Astrocyte (in vitro differentiated cells and primary cell): ENCODE results near the gene GPR33.

Source experiments
- EZH2 ChIP-seq: IDR thresholded peaks from 2 replicates; pipeline ENCODE4 v1.6.1; 2012; ENCODE audit warnings: mild to moderate bottlenecking, low read length, inconsistent platforms; ENCODE audit not compliant: insufficient read depth
- TF ChIP-seq, protein P1 (sequence below): IDR thresholded peaks from 2 replicates; pipeline ENCODE4 v1.5.1; 2011; ENCODE audit warnings: low read depth, mild to moderate bottlenecking, inconsistent platforms, low read length, moderate library complexity; ENCODE audit not compliant: insufficient read depth

DNA sequence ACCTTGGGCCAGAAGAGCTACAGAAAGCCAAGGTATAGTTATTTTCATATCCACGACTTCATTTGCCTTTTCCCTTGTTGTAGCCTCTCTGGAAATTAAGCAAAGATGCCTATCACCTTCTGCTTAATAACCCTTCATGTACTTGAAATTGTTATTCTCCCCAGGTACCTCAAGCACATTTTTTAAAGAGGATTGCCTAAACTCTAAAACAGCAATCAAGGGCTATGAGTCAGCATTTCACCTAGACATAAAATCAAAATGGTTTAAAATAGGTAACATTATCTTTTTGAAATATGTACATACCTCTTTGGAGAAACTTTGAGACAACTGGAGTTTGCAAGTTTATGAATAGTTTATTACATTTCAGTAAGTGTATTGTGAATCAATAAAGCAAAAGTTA, 42.1 kb downstream of the GPR33 start:
- TF ChIP-seq, protein P1, sequence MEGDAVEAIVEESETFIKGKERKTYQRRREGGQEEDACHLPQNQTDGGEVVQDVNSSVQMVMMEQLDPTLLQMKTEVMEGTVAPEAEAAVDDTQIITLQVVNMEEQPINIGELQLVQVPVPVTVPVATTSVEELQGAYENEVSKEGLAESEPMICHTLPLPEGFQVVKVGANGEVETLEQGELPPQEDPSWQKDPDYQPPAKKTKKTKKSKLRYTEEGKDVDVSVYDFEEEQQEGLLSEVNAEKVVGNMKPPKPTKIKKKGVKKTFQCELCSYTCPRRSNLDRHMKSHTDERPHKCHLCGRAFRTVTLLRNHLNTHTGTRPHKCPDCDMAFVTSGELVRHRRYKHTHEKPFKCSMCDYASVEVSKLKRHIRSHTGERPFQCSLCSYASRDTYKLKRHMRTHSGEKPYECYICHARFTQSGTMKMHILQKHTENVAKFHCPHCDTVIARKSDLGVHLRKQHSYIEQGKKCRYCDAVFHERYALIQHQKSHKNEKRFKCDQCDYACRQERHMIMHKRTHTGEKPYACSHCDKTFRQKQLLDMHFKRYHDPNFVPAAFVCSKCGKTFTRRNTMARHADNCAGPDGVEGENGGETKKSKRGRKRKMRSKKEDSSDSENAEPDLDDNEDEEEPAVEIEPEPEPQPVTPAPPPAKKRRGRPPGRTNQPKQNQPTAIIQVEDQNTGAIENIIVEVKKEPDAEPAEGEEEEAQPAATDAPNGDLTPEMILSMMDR: no peak
- no peak for TF ChIP-seq EZH2
